DMS153 treated with DMSO at 0.1 percent for 48 hours (cell line): Measurements from ENCODE around the gene ABCA9.
A peak's percentile ranks its signal among the peaks of the same experiment; 100 is the strongest.
"Not testable (repeated sequence)": the region's sequence is repeated elsewhere in the genome, so short reads cannot be mapped to it uniquely, and the experiment has no call there.

Experiments
- DNase-seq: peaks from one replicate; lab custom pipeline; 2025; ENCODE audit not compliant: unreplicated experiment; lab: John Stamatoyannopoulos, UW

Gene ABCA9

DNA sequence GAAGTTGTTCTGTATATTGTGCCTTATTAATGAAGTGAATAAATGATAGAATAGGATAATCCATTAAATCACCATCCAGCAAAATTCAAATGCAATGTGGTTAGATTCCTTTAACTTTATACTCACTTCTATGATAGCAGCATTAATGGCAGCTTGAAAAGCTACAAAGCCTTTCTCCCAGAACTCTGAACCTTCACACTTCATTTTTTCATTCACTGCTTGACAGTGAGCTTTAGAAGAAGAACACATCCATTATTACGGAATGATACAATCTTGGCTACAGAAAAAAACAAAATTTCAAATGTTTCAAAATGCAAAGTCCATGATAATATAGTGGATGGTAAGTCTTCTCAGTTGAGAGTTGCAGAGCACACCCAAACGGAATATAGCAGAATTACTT is 16.4 kb downstream of the ABCA9 start:
- no peak for DNase-seq

DNA sequence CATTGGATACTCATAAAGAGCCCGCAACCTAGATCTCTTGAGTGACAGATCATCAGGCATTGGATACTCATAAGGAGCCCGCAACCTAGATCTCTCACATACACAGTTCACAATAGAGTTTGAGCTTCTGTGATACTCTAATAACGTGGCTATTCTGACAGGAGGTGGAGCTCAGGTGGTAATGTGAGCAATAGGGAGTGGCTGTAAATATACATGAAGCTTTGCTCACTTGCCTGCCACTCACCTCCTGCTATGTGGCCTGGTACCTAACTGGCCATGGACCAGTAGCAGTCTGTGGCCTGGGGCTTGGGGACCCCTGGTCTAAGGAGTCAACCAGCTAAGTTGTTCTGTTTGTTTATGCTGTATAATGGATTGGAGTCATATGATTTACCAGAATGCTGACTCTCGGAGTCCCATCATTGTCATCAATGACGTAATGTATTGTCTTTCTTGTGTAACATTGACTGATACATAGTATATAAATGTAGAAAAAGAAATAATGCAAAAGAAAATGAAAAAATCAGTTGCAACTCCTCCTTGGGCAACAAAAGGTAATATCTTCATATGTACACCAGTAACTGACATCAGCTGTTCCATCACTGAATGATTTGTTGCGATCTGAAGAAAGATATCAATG is 17.5 kb downstream of the ABCA9 start:
- no peak for DNase-seq

DNA sequence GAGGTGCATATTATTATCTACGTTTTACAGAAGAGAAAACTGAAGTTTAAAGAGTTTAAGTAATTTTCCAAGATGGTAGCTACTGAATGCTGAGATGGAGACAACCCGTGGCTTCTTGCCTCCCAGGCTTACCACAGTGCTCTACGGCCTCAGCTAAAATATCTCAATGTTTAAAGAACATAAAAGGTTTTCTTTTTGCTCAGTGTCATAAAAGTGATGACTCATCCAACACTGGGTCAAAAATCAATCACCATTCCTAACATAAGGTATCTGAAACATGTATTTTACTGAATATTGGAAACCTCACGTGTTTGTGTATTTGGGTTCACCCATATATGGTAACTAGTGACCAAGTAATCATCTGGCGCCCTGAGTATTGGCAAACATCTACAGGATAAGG is 18.4 kb downstream of the ABCA9 start:
- DNase-seq, result no peak

DNA sequence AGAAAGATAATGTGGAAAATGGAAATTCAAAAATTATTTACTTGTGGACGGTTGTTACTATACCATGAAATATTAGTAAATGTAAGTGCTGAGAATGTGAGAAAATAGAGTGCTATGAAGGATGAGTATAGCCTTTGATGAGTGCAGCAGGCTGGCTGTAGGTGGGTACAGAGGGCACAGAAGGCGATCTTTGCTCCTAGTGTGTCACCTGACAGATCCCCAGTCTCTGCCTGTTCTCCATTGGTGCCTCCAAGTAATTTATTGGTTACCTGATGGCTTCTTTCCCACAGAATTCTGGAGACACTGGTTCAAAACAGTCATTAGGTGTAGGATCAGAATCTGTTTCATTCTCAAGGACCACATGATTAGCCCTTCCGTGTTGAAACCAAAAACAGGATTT is 28.9 kb downstream of the ABCA9 start:
- no peak for DNase-seq

DNA sequence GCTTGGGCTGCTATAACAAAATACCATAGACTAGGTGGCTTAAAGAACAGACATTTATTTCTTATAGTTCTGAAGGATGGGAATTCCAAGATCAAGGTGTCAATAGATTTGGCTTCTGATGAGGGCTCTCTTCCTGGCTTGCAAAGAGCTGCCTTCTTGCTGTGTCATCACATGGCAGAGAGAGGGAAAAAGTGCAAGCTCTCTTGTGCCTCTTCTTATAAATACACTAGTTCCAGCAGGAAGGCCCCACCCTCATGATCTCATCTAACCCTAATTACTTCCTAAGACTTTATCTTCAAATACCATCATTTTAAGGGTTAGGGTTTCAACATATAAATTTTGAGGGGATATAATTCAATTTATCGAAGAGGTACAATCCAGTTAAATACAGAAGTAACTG is 30.6 kb downstream of the ABCA9 start:
- DNase-seq, result no peak

DNA sequence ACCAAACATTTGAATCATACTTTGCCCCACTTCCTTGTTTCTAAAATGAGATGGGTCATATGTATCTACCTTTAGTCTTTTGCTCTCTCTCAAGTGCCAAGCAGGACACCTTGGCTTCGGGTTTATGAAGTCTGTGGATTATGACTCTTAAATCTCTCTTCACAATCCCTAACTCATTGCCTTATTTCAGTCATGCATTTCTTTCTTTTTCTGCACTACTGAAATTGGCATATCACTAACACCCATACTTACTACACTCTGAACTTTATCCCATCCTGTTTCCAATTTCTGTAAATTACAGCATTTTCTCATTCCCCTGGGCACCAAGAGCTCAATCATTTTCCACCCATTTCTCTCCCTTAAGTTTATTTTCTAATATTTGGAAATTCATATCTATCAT is 42.0 kb downstream of the ABCA9 start:
- no peak for DNase-seq

DNA sequence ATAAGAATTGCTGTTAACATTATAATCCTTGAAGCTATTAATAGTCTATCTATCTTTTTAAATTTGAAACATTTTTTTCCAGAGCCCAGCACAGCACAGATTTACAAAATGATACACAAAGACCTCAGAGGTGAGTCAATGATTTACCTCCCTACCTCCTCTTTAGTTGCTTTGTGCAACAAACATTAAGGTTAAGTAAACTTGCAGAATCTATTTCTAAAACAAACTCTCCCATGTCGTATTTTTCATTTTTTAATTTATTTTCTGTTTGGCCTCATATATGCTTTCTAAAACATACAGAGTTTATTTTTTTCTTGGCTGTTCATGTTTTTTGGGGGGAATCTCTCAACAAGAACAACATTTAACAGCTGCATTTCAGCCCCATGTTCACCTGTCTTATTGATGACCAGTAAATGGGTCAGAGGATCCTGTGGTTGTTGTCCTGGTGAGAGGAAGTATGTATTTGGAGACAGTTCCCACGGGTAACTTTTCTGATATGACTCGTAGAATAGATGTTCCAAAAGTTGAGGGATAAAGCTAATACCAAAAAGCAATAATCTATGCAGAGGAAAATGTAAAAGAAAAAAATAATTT is 42.6 kb downstream of the ABCA9 start:
- no peak for DNase-seq

DNA sequence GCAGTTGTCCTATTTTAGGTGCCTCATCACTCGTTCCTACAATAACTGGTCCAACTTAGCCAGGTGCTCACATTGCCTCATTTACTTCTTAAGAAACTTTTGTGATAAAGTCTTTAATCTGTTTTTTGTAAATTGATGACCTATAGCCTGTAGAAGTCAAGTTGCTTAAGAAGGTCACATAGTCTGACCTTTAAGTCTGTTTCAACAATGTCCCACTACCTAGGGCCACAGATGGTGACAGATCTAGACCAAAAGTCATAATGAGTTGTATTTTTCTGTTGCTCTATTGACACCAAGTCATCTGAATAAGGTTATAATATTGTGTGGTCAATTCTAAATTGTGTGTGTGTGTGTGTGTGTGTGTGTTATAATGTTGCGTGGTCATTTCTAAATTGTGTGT is 45.1 kb downstream of the ABCA9 start:
- no peak for DNase-seq

DNA sequence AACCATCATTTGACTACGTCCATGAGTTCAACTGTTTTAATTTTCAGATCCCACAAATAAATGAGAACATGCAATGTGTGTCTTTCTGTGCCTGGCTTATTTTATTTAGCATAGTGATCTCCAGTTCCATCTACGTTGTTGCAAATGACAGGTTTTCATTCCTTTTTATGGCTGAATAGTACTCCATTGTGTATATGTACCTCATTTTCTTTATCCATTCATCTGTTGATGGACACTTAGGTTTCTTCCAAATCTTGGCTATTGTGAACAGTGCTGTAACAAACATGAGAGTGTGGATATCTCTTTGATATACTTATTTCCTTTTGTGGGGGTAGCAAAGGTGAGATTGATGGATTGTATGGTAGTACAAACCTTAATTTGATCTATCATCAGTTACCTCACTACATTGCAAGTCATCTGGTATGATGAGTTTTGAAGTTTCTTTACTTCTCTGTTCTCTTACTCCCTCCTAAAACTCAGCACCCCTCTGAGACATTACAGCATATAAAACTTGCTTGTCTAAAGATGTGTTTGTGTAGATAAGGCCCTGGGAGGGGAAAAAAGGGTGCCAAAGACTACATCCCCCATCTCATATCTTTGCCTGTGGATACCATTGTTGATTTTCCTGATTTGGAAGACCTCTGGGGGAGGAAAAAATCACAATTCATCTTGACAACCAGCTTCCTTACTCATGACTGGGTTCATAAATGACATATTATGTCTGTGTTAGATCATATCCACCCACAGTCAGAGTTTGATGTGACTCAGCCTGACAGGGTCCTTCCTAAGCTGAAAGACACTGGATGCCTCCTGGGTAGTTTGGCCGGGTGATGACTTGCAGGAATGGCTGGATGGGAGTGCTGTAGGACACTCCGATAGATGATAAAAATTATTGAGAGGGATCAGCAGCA is 47.6 kb downstream of the ABCA9 start:
- DNase-seq, result no peak

DNA sequence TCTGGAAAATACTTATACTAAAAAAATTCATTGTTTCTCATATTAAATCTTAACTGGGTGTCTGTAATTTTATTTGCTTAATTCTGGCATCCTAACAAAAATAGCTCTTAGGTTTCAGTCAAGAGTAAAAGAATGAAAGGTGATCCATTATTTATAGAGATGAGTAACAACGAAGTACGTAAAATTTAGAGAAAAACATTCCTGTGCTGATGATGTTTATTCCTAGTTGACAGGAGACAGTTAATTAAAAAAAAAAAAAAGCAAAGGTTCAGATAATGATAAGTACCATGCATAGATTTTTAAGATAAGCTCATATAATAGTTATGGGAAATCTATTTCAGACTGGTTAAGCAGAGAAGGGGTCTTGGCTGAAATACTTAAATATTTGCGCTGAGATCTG is 50.8 kb downstream of the ABCA9 start:
- DNase-seq, result no peak

DNA sequence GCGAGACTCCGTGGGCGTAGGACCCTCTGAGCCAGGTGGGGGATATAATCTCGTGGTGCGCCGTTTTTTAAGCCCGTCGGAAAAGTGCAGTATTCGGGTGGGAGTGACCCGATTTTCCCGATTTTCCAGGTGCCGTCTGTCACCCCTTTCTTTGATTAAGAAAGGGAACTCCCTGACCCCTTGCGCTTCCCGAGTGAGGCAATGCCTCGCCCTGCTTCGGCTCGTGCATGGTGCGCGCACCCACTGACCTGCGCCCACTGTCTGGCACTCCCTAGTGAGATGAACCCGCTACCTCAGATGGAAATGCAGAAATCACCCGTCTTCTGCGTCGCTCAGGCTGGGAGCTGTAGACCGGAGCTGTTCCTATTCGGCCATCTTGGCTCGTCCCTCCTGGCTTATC is 56.0 kb downstream of the ABCA9 start:
- DNase-seq, result not testable (repeated sequence)

DNA sequence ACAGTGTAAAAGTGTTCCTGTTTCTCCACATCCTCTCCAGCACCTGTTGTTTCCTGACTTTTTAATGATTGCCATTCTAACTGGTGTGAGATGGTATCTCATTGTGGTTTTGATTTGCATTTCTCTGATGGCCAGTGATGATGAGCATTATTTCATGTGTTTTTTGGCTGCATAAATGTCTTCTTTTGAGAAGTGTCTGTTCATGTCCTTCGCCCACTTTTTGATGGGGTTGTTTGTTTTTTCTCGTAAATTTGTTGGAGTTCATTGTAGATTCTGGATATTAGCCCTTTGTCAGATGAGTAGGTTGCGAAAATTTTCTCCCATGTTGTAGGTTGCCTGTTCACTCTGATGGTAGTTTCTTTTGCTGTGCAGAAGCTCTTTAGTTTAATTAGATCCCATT is 61.0 kb downstream of the ABCA9 start:
- not testable (repeated sequence) for DNase-seq

DNA sequence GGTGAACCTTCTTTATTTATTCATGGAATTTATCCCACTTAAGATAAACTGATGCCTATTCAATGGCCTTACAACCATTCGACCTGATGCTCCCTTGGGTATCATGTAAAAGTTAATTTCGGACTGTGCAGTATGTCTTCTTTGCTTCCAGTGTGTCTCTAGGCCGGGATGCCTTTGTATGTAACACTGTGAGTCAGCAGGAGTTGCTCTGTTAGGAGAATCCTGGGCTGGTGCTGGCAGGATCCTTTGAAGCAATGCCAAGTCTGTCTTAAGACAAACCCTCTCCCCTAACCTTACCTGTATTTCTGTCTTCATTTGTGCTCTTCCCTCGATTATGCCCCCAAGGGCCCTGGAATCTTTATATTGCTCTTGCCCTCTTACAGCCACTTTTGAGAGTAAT is 67.6 kb downstream of the ABCA9 start:
- DNase-seq, result no peak

DNA sequence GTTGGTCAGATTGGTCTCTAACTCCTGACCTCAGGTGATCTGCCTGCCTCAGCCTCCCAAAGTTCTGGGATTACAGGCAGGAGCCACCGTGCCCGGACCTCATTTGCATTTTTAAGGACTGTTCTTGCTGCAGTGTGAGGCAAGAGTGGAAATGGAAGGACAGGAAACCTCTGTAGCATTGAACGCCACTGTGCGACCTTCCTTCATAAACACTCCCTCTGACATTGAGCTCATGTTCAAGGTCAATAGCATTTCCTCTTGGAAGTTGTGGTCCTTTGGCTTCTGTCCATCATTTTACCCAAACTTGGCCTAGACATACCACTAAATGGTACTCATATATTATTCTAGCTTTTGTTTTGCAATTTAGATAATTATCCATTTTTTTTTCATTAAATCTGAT is 72.8 kb downstream of the ABCA9 start:
- DNase-seq, result no peak

DNA sequence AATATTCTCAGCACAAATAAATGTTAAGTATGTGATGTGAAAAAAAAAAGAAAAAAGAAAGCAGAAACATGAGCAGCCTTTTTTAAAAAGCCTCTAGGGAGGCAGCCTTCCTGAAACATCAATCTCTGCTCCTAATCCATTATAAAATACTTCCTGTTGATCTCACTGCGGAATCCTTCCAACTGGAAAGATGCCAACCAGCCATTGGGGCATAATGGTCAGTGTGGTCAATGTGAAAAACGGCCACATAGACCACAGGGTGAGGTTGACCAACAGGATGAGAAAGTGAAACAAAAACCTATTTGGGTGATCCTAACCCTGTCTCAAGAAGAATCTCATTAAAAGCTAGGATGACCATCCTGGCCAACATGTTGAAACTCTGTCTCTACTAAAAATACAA is 79.4 kb downstream of the ABCA9 start:
- DNase-seq, result peak; percentile 13

DNA sequence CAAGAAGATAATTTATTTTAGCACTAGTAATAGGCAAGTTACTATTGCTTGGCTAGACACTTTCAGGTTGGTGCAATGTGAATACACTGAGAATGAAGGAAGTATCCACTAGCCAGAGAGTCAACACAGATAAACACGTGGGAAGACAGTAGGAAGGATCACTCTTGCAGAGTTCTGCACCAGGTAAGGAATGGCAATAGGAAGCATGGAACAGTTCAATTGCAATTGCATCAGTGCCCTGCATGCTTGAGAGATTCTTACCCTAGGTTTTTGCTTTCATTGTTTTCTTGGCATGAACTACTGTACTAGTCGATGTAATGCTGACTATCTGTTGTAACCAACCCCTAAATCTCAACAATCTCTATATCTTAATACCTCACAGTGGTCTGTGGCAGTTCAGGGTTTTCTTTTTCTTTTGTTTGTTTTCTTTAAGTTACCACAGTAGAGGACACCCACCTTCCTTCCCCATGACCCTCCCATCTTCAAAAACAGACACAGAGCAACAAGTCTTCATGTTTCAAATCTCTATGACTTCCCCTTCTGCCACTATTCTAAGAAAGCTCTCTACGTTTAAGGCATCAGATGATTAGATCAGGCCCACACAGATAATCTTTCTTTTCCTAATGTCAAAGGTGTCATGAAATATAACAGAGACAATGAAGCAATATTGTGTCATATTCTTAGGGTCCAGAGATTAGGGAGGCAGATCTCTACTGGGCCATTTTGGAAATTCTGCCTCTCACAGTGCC is 87.5 kb downstream of the ABCA9 start:
- no peak for DNase-seq

DNA sequence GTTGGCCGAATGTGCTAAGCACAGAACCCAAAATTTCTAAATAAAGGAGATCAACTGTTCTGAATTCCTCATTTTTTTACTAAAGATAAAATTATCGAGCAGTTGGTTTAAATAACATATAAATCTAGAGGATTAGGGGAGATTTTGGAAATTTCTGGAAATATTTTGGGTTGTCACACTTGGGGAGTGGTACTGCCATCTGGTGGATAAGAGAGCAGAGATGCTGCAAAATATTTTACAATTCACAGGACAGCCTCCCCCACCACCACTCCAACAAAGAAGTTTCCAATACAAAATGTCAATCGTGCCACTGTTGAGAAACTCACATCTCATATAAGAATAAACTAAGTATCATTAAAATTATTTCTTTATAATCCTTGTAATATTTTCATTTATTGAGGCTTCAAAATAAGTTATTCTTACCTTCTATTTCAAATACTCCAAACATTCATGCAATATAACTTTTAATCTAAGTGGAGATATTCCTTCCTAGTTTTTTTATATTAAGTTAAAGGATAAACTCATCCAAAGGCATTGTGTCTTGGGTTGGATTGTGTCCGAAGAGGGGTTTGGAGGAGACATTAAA is 88.5 kb downstream of the ABCA9 start:
- DNase-seq, result no peak

DNA sequence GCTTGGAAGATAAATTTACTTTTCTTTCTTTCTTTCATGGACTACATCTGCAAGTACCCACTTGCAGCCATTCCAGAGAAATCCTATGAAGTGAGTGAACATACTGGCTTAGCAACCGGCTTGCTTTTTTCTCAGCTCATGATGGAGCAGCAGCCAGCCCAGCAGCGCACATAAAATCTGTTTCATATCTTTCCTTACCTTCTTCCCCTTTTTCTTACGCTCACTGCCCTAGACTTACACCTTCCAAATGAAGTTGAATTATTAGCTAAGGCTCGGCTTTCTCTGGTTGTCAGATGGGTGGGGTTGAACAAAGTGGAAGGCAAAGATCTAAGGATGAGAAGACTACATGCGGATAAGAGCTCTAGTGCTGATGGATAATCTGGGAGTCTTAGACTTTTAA is 91.6 kb downstream of the ABCA9 start:
- no peak for DNase-seq

DNA sequence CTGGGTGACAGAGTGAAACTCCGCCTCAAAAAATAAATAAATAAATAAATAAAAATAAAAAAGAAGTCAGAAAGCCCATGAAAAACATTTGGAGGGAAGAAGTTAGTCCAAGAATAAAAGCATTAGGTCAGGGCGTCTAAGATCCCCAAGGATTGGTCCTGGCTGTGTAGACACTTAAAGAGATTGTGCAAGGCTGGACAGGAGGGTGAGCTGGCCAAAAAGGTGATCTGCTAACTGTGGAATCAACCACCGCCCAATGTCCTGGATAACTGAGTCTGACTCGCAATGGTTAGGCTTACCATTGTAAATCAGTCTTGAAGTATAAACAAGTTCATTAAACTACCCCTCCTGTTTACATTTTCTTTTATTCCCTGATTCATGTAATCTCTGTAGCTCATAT is 96.8 kb downstream of the ABCA9 start:
- DNase-seq, result no peak

DNA sequence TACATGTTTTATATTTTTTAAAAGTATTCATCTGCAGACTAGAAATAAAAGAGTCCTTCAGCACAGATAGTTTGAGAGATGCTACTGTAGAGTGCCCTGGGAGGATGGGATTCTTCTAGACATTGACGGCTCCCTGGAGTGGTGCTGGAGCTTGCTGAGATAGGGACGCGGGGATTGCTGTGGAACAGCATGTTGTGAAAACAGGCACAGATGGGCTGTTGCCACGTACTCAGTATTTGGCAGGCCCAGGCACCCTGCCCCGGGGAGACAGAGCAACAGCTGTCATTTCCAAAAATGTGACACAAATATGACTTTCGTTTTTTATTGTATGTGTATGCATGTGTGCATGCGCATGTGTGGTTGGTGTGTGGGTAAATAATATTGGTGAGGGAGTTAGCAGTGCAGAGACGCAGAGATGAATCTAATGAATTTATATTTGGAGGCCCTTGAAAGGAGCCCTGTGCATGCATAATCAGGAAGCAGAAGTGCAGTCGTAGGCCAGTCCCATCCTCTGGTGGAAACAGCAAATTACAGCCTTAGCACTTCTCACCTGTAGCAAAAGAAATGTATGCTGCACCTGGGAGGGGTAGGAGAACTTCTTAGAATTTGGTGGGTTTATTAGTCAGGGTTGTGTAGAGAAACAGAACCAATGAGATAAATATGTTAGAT is 99.4 kb downstream of the ABCA9 start:
- no peak for DNase-seq

DNA sequence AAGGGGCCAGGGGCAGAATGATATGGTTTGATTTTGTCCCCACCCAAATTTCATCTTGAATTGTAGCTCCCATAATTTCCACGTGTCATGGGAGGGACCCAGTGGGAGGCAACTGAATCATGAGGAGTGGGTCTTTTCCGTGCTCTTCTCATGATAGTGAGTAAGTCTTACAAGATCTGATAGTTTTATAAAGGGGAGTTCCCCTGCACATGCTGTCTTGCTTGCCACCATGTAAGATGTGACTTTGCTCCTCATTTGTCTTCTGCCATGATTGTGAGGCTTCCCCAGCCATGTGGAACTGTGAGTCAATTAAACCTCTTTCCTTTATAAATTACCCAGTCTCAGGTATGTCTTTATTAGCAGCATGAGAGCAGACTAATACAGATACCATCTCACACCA is 101.6 kb downstream of the ABCA9 start:
- DNase-seq, result not testable (repeated sequence)
